Right lobe of liver (tissue), 6 donors: ENCODE data around the gene CDH13. TPM values are rescaled to one million over a fixed set of nuclear protein-coding genes. Genes with fewer than 3 reads are reported as not detected.

Experiments
- ATAC-seq, 4 donors: fragments of 200-7000 bp; cut with Tn5 transposase; one replicate each; pipeline ENCODE4 v1.9.1; 2020; ENCODE audit warnings: mild to moderate bottlenecking in 4 of 4, moderate library complexity in 4 of 4
- DNase-seq, 3 donors: peaks; one replicate each; pipeline ENCODE4 v3.0.0-alpha.2; 2020
- H3K27ac ChIP-seq, 3 donors: fragments of 200-600 bp; one replicate each; pipeline ENCODE4 v1.8.0; 2022
- H3K27me3 ChIP-seq, 2 donors: fragments of 200-600 bp; one replicate each; pipeline ENCODE4 v1.8.0; 2022
- H3K36me3 ChIP-seq, 4 donors: fragments of 200-600 bp; sonication (generic) in 1 of 4; one replicate each; pipeline versions ENCODE4 v1.5.1 to v1.8.0; 2017 to 2022; ENCODE audit warnings: control low read depth in 1 of 4
- H3K4me1 ChIP-seq, 4 donors: fragments of 200-600 bp; sonication (generic) in 1 of 4; one replicate each; pipeline versions ENCODE4 v1.5.1 to v1.8.0; 2017 to 2022; ENCODE audit warnings: control low read depth in 1 of 4
- H3K4me3 ChIP-seq, 3 donors: fragments of 200-600 bp; one replicate each; pipeline ENCODE4 v1.8.0; 2022
- H3K9me3 ChIP-seq, 4 donors: fragments of 200-600 bp; sonication (generic) in 1 of 4; one replicate each; pipeline versions ENCODE4 v1.5.1 to v1.8.0; 2017 to 2022; ENCODE audit warnings: control low read depth in 1 of 4
- POLR2A ChIP-seq: fragments of 450-650 bp; IDR thresholded peaks from one replicate; pipeline ENCODE4 v1.6.1; 2017; ENCODE audit warnings: antibody characterized with exemption, mild to moderate bottlenecking
- WGBS: methylation state at CpG from one replicate; pipeline ENCODE4 v1.1.6; 2018; ENCODE audit warnings: low coverage, low lambda C conversion rate; ENCODE audit not compliant: insufficient coverage; ENCODE audit errors: missing lambda C conversion rate; 5-methylcytosine and 5-hydroxymethylcytosine counted together
- intact Hi-C, 2 donors: fragments of 100-400 bp; cut with DNase I; formaldehyde crosslinking; loops; one replicate each; pipeline versions ENCODE4 v1.11.2 to v1.14.1; 2022
- total RNA-seq, 6 experiments: library from RNA; depleted of rRNA in 2 of 6; stranded (reverse); fragments of >200 nt in 2 of 6; fragmentation: NEBNext Ultra II Directional in 3 of 6; extraction: Animal tissue kit (Norgen Biotek cat#: 25700) in 3 of 6; gene quantifications; one replicate each; pipeline versions ENCODE4 v1.1.0 to v1.2.4, GENCODE V29; 2016 to 2023
- TF ChIP-seq, protein P1 (sequence below), 4 donors: fragments of 200-600 bp in 3 of 4; fragments of 450-650 bp in 1 of 4; IDR thresholded peaks; one replicate each; pipeline versions ENCODE4 v1.5.1 to v1.8.0; 2016 to 2022; ENCODE audit warnings: antibody characterized with exemption in 4 of 4, mild to moderate bottlenecking in 2 of 4
- donor health status: DM: no; HTN: yes; CAD: no.
- donor health status: DM: no; HTN: no; CAD: no.
- donor health status: DM: no; HTN: no; CAD: no.
- donor health status: DM: no; HTN: yes; CAD: no.
- donor health status: DM: no; HTN: yes; CAD: no.

CDH13 gene
- total RNA-seq, 6 experiments from 2014 or later, result 0.13 to 4.6 (median 0.49) TPM

- Histone ChIP-seq H3K27me3 (no peaks in the 10 kb centered on the region), H3K9me3 (no peaks in the 10 kb centered on the region), H3K27ac (no peak overlapping the region), H3K4me1 (no peaks in the 10 kb centered on the region), H3K36me3 (no peaks in the 10 kb centered on the region), H3K4me3 (no peak overlapping the region)
- DNase-seq (no peak), ATAC-seq (no peak)
- TF ChIP-seq POLR2A, result no peak
- TF ChIP-seq, protein P1, sequence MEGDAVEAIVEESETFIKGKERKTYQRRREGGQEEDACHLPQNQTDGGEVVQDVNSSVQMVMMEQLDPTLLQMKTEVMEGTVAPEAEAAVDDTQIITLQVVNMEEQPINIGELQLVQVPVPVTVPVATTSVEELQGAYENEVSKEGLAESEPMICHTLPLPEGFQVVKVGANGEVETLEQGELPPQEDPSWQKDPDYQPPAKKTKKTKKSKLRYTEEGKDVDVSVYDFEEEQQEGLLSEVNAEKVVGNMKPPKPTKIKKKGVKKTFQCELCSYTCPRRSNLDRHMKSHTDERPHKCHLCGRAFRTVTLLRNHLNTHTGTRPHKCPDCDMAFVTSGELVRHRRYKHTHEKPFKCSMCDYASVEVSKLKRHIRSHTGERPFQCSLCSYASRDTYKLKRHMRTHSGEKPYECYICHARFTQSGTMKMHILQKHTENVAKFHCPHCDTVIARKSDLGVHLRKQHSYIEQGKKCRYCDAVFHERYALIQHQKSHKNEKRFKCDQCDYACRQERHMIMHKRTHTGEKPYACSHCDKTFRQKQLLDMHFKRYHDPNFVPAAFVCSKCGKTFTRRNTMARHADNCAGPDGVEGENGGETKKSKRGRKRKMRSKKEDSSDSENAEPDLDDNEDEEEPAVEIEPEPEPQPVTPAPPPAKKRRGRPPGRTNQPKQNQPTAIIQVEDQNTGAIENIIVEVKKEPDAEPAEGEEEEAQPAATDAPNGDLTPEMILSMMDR (IDR thresholded peaks at IDR 0.05), result no peak
- intact Hi-C loops, result no loop called here
- WGBS, result 43% methylated on average over 7 of the region's 7 CpGs
Measured at GRCh38 chr16:82651921-82652601, 25.3 kb downstream of the CDH13 start.

DNA sequence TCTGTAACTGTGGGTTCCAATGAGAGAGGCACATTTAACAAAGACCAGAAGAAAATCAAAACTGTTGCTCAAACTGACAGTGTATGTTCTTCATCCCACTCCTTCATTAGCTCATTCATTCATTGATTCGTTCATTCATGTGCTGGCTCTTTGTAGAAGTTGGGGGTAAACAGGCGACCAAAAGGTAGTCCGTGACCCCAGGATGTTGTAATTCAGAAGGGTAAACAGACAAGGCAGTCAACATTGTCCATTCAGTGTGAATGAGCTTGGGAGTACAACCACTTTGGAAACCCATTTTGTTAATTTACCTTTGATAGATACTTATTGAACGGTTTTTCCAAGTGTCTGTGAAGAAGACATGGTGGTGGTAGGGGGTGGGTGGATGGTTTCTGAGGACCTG is 26.1 kb downstream of the CDH13 start:
- Histone ChIP-seq H3K36me3 (no peaks in the 10 kb centered on the region), H3K27ac (no peak overlapping the region), H3K9me3 (no peaks in the 10 kb centered on the region), H3K27me3 (no peaks in the 10 kb centered on the region), H3K4me1 (no peaks in the 10 kb centered on the region), H3K4me3 (no peak overlapping the region)
- ATAC-seq (peak in 1 of 4 donors; percentile 35), DNase-seq (no peak)
- intact Hi-C loops, result no loop called here
- WGBS, result 29% methylated on average over 4 of the region's 4 CpGs
- TF ChIP-seq, protein P1 (IDR thresholded peaks at IDR 0.05), result no peak
- TF ChIP-seq POLR2A, result no peak

GRCh38 chr16:82653550-82654511 is 27.1 kb downstream of the CDH13 start:
- Histone ChIP-seq H3K4me1 (no peaks in the 10 kb centered on the region), H3K36me3 (no peaks in the 10 kb centered on the region), H3K27ac (no peak overlapping the region), H3K9me3 (no peaks in the 10 kb centered on the region), H3K4me3 (no peak overlapping the region), H3K27me3 (no peaks in the 10 kb centered on the region)
- ATAC-seq (peak; percentile 34 to 79 (median 56)), DNase-seq (no peak)
- no peak for TF ChIP-seq POLR2A
- TF ChIP-seq, protein P1 (IDR thresholded peaks at IDR 0.05), result no peak
- intact Hi-C loops, result no loop called here
- WGBS, result 50% methylated on average over 10 of the region's 11 CpGs

DNA sequence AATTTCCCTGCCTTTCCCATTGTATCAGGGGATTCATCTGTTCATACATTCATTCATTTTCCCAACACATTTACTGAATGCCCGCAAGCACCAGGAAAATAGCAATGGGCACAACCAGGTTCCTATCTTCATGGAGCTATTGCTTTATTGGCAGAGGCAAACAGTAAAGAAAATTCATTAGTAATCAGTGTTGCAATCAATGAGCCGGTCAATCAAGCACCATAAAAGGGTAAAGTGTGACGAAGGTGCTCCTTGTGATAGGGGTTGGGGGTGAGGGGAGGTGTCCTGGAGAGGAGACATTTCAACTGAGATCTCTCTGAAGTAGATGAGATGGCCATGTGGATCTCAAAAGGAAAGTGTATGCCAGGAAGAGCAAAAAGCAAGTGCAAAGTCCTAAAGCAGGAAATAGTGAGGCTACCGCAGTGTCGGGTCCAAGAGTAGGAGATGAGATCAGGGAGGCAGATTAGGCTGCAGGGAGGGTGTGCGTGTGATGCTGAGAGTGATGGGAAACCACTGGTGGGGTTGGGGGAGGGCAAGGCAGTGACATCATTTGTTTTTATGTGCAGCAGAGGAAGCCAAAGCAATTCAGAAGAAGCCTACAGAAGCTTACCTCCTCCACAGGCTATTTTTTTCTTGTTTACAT is 28.4 kb downstream of the CDH13 start:
- Histone ChIP-seq H3K27ac (no peak overlapping the region), H3K9me3 (no peaks in the 10 kb centered on the region), H3K27me3 (no peaks in the 10 kb centered on the region), H3K4me3 (no peak overlapping the region), H3K4me1 (no peaks in the 10 kb centered on the region), H3K36me3 (no peaks in the 10 kb centered on the region)
- no peak for DNase-seq
- 20% methylated on average over 6 of the region's 6 CpGs for WGBS
- intact Hi-C loops, result no loop called here
- TF ChIP-seq, protein P1 (IDR thresholded peaks at IDR 0.05), result no peak
- TF ChIP-seq POLR2A, result no peak
- peak in 1 of 4 donors; percentile 23 for ATAC-seq
